Right cardiac atrium (tissue), 5 donors: ENCODE data around the gene FAHD1. TPM values are rescaled to one million over a fixed set of nuclear protein-coding genes. Genes with fewer than 3 reads are reported as not detected.

Experiments used
- ATAC-seq, 2 donors: fragments of 200-7000 bp; cut with Tn5 transposase; one replicate each; pipeline versions ENCODE4 v1.8.0 to v1.9.1; 2020; ENCODE audit warnings: moderate library complexity in 2 of 2, mild to moderate bottlenecking in 1 of 2
- DNase-seq, 3 donors: peaks; one replicate each; pipeline ENCODE4 v3.0.0-alpha.2; 2020
- H3K27ac ChIP-seq: one replicate; pipeline ENCODE4 v1.5.1; 2013; ENCODE audit warnings: mild to moderate bottlenecking, low read length, control low read depth, moderate library complexity
- H3K27me3 ChIP-seq: one replicate; pipeline ENCODE4 v1.6.1; 2013; ENCODE audit not compliant: control insufficient read depth, insufficient read depth
- H3K4me1 ChIP-seq: one replicate; pipeline ENCODE4 v1.6.1; 2013; ENCODE audit warnings: low read length; ENCODE audit not compliant: control insufficient read depth, insufficient read depth
- H3K4me3 ChIP-seq: one replicate; pipeline ENCODE4 v1.5.1; 2013; ENCODE audit warnings: low read length, control low read depth
- H3K9me3 ChIP-seq: one replicate; pipeline ENCODE4 v1.6.1; 2013; ENCODE audit warnings: low read length; ENCODE audit not compliant: control insufficient read depth
- WGBS: extraction: QIAGEN DNeasy Blood & Tissue Kit; methylation state at CpG from one replicate; pipeline ENCODE4 v1.1.7; 2013; 5-methylcytosine and 5-hydroxymethylcytosine counted together
- intact Hi-C, 4 donors: fragments of 100-400 bp; cut with DNase I; formaldehyde crosslinking; loops; one replicate each; pipeline versions ENCODE4 v1.11.0 to v1.14.0; 2022 to 2023
- polyA plus RNA-seq: library from polyadenylated mRNA; stranded (reverse); fragments of 200-250 nt; gene quantifications from one replicate; pipeline ENCODE4 v1.2.3, GENCODE V29; 2013
- total RNA-seq, 4 donors: library from RNA; stranded (reverse); fragmentation: NEBNext Ultra II Directional; extraction: Animal tissue kit (Norgen Biotek cat#: 25700); gene quantifications; one replicate each; pipeline ENCODE4 v1.2.1, GENCODE V29; 2021
- donor health status: healthy with polysubstance abuse.
- donor health status: DM: no; HTN: yes; CAD: no.
- donor health status: DM: no; HTN: no; CAD: no.
- donor health status: DM: no; HTN: yes; CAD: no; lungs with severe emphysema.
- donor health status: DM: yes; HTN: yes; CAD: no.

Gene FAHD1
- total and polyA plus RNA-seq, 5 donors: 18.8 to 46.4 (median 23.2) TPM

DNA sequence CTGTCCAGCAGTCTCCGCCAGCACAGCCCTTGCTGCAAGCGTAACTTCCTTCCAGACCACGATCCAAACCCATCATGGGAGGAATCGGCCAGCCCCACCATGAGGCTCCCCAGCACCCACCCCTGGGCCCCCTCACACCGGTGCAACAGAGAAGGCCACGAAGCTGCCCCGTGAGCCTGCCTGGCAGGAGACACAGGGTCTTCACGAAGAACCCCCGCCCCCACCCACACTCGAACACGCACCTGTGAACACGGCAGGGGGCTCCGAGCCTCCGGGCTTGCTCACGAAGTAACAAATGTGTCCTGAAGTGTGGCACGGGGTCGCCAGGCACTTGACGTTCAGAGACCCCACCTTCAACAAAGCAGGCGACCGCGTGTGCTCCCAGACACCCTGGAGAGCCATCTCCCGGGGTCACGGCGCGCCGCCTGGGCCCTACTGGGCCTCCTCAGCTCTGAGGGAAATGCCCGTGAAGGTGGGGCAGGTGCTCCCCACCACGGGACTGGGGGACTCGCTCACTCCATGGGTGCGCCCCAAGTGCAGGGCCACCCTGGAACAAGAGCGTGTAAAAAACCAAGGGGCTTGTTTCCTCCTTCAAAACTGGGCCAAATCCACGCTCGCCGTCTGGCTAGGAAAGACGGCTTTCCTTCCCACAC is 8.0 kb upstream of the FAHD1 start:
- Histone ChIP-seq H3K27ac (no peak overlapping the region), H3K9me3 (no peaks in the 10 kb centered on the region), H3K27me3 (no peaks in the 10 kb centered on the region), H3K4me1 (no peaks in the 10 kb centered on the region), H3K4me3 (no peak overlapping the region)
- no peak for ATAC-seq
- DNase-seq: peak in 1 of 3 donors; percentile 58
- WGBS: 95% methylated on average over 35 of the region's 35 CpGs
- intact Hi-C loops: no loop called here

DNA sequence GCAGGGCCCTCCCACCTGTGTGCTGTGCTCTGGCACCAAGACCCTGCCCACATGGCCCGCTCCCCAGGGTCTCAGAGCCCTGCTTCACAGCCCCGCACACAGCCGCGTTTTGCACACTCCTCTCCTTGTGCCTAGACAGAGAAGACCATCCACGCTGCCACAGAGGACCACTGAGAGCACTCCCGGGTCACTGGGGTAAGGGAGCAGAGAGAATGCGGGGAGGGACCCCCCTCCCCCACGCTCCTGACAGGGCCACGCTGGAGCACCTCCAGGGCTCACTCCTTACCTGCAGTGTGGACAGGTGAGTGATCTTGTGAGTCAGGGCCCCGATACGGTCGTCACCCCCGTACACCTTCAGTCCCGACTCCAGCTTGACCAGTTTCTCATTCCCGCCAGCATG is 7.4 kb upstream of the FAHD1 start:
- WGBS: 94% methylated on average over 15 of the region's 15 CpGs
- no peaks in the 10 kb centered on the region for H3K9me3 ChIP-seq
- H3K4me3 ChIP-seq: no peak overlapping the region
- no peaks in the 10 kb centered on the region for H3K27me3 ChIP-seq
- intact Hi-C loops: no loop called here
- no peak overlapping the region for H3K27ac ChIP-seq
- DNase-seq (no peak), ATAC-seq (no peak)
- H3K4me1 ChIP-seq: no peaks in the 10 kb centered on the region

DNA sequence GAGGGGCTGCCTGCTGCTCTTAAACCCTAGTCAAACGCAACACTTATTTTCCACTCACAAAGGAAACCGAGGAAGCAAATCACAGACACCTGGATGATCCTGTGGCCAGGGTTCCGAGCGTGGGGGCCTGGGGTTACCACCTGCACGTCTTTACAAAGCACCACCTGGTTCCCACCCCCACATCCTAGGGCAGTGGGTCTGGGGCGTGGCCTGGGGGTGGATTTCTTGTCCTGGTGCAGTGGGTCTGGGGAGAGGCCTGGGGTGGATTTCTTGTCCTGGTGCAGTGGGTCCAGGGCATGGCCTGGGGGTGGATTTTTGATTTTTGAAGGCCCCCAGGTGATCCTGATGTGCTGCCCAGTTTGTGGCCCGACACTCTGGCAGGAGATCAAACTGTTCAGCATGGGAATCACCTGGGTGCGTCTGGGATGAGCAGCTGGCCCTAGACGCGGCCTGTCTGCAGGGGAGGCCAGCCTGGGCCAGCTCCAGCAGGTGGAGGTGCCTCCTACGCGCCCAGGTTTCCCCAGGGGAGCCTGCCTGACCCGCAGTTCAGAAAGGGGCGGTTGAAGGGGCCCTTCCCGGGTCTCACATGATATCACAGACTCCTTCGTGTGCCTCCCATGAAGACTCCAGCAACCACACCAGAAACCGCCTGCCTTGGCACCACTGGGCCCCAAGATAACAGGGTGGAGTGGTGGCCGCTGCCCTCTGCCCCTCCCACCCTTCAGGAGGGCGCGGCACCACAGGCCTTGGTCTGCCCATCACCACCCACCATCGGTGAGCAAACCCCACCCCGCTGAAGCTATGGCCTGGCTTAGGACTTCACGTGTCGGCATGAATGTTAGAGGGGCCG is 6.7 kb upstream of the FAHD1 start:
- Histone ChIP-seq H3K27ac (no peak overlapping the region), H3K9me3 (no peaks in the 10 kb centered on the region), H3K27me3 (no peaks in the 10 kb centered on the region), H3K4me3 (no peak overlapping the region), H3K4me1 (no peaks in the 10 kb centered on the region)
- no peak for ATAC-seq
- 92% methylated on average over 25 of the region's 25 CpGs for WGBS
- peak in 1 of 3 donors; percentile 44 for DNase-seq
- intact Hi-C loops: no loop called here

DNA sequence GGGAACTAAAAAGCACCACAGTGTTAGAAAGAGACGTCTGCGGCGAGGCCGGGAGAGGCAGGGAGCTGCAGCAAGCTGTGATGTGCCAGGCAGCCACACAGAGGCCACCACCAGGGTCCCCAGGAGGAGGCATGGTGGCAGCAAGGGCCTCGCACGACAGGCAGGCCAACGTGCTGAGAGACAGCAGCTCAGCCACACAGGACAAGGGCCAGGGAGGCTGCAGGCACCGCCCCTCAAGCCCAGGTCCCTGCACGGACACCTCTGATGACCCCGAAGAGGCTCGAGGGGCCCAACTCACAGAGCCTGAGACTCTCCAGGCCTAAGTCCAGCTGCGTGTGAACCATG is 6.1 kb upstream of the FAHD1 start:
- intact Hi-C loops: no loop called here
- ATAC-seq (no peak), DNase-seq (no peak)
- H3K4me1 ChIP-seq: no peaks in the 10 kb centered on the region
- H3K27me3 ChIP-seq: no peaks in the 10 kb centered on the region
- WGBS: 88% methylated on average over 12 of the region's 12 CpGs
- H3K27ac ChIP-seq: no peak overlapping the region
- no peaks in the 10 kb centered on the region for H3K9me3 ChIP-seq
- H3K4me3 ChIP-seq: no peak overlapping the region

GRCh38 chr16:1821861-1822611 is 5.0 kb upstream of the FAHD1 start:
- no peaks in the 10 kb centered on the region for H3K27me3 ChIP-seq
- intact Hi-C loops: no loop called here
- no peak overlapping the region for H3K4me3 ChIP-seq
- no peak for ATAC-seq
- H3K27ac ChIP-seq: no peak overlapping the region
- DNase-seq: no peak
- WGBS: 95% methylated on average over 24 of the region's 24 CpGs
- H3K4me1 ChIP-seq: no peaks in the 10 kb centered on the region
- H3K9me3 ChIP-seq: no peaks in the 10 kb centered on the region

GRCh38 chr16:1822801-1823200 is 4.2 kb upstream of the FAHD1 start:
- intact Hi-C loops: no loop called here

GRCh38 chr16:1823821-1824220 is 3.2 kb upstream of the FAHD1 start:
- DNase-seq: peak in 2 of 3 donors; percentile 73 to 77
- intact Hi-C loops: no loop called here
- ATAC-seq: no peak

More at GRCh38 chr16:1822801-1823200, 4.2 kb upstream of the FAHD1 start:
- H3K4me3 ChIP-seq: no peak overlapping the region
- H3K27ac ChIP-seq: no peak overlapping the region
- peak in 1 of 3 donors; percentile 33 for DNase-seq
- no peaks in the 10 kb centered on the region for H3K9me3 ChIP-seq
- ATAC-seq: no peak
- H3K4me1 ChIP-seq: no peaks in the 10 kb centered on the region
- no peaks in the 10 kb centered on the region for H3K27me3 ChIP-seq
- 93% methylated on average over 16 of the region's 16 CpGs for WGBS

DNA sequence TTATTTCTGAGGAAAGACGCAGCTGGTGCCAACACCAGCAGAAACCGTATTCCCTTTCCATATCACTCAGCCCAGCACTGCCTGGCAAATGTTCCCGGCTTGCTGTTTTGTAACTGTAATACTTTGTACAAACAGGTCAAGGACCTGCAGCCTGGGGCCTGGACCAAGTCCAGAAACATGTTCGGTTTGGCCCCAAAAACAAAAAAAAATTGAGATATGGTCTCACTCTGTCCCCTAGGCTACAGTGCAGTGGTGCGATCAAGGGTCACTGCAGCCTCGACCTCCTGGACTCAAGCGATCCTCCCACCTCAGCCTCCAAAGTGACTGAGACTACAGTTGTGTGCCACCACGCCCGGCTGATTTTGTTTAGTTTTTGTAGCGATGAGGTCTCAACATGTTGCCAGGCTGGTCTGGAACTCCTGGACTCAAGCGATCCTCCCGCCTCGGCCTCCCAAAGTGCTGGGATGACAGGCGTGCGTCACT is 1.6 kb upstream of the FAHD1 start:
- Histone ChIP-seq H3K4me3 (peak overlapping the region; percentile 71), H3K27ac (no peak overlapping the region), H3K9me3 (no peaks in the 10 kb centered on the region), H3K27me3 (no peaks in the 10 kb centered on the region), H3K4me1 (no peaks in the 10 kb centered on the region)
- intact Hi-C loops: no loop called here
- 71% methylated on average over 15 of the region's 15 CpGs for WGBS
- DNase-seq (peak in 1 of 3 donors; percentile 43), ATAC-seq (no peak)

More at GRCh38 chr16:1823821-1824220, 3.2 kb upstream of the FAHD1 start:
- Histone ChIP-seq H3K4me1 (no peaks in the 10 kb centered on the region), H3K9me3 (no peaks in the 10 kb centered on the region), H3K4me3 (no peak overlapping the region), H3K27ac (no peak overlapping the region), H3K27me3 (no peaks in the 10 kb centered on the region)
- 50% methylated on average over 9 of the region's 9 CpGs for WGBS

GRCh38 chr16:1825864-1826690 is 929 bp upstream of the FAHD1 start:
- Histone ChIP-seq H3K27me3 (no peaks in the 10 kb centered on the region), H3K4me1 (no peaks in the 10 kb centered on the region), H3K4me3 (peak overlapping the region; percentile 71), H3K9me3 (no peaks in the 10 kb centered on the region), H3K27ac (peak overlapping the region; percentile 80)
- 1% methylated on average over 96 of the region's 96 CpGs for WGBS
- ATAC-seq: peak; percentile 4 to 6
- intact Hi-C loops: no loop called here
- DNase-seq: peak in 2 of 3 donors; percentile 53 to 65

DNA sequence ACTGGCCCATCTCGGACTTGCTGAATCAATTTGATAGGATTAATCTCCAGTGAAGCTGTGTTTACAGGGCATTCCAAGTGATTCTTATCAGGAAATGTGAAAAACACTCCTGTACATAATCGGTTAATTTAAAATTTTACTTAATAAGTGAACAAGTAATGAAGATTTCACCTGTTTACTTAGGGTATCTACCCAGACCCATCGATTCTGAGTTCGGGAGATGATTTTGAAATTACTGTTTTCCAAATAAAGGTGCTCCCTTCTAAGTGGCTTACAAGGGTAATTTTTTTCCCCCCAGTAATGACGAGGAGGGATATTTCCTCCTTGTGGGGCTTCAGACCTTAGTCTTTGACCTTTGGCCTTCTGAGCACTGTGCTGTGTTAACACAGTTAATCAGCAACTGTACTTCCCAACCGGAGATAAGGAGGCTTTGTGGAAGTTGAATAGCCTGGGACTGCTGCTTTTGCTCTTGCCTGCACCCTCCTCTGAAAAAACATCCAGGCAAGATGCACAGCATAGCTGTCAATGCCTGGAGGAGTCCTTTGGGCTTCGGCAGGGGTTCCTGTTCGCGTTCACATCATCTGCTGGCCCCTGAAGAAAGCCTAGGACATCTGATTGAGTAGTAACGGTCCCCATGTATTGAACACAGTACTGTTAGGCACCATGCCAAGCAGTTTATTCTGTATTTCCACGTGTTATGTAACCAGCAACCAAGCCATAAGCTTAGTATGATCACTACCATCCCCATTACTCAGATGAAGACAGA is 1.8 kb downstream of the FAHD1 start:
- H3K27ac ChIP-seq: no peak overlapping the region
- 62% methylated on average over 11 of the region's 11 CpGs for WGBS
- intact Hi-C loops: no loop called here
- ATAC-seq (no peak), DNase-seq (no peak)
- no peaks in the 10 kb centered on the region for H3K4me1 ChIP-seq
- H3K9me3 ChIP-seq: no peaks in the 10 kb centered on the region
- H3K27me3 ChIP-seq: no peaks in the 10 kb centered on the region
- H3K4me3 ChIP-seq: no peak overlapping the region
